HG02981 (cell line): Measurements from ENCODE around the gene RIMBP3B.
"Not testable (repeated sequence)": the region's sequence is repeated elsewhere in the genome, so short reads cannot be mapped to it uniquely, and the experiment has no call there.

Source experiments
- ATAC-seq: cut with Tn5 transposase; IDR thresholded peaks from one replicate; pipeline ENCODE4 v1.9.1; 2021; ENCODE audit warnings: mild to moderate bottlenecking, moderate library complexity; ENCODE audit not compliant: unreplicated experiment

The RIMBP3B gene

GRCh38 chr22:21383701-21384467, at the start of gene RIMBP3B:
TSS of gene RIMBP3B (plus strand) at chr22:21383751. CDS start at chr22:21383859, 108 bp downstream.
- peak; percentile 52 for ATAC-seq

DNA sequence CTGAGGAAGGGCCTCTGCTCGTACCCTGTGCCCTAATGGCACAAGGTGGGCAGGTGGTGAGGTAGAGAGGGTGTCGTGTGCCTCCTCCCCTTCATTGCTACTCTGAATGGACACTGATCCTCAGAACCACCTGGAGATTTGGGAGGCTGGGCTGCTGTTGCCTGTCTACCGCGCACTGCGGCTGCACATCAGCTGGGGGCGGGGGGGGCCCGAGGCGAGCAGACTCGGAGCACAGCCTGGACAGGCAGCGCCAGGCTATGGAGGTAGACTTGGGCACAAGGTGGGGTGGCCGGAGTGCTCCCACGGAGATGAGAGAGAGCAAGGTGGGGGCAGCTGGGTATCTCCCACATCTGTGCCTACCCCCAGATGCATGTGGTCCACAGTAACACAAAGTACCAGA, 26.0 kb upstream of the RIMBP3B start:
- ATAC-seq, result not testable (repeated sequence)

GRCh38 chr22:21360525-21360924, 23.0 kb upstream of the RIMBP3B start:
- not testable (repeated sequence) for ATAC-seq

GRCh38 chr22:21362473-21362872, 21.1 kb upstream of the RIMBP3B start:
- not testable (repeated sequence) for ATAC-seq

DNA sequence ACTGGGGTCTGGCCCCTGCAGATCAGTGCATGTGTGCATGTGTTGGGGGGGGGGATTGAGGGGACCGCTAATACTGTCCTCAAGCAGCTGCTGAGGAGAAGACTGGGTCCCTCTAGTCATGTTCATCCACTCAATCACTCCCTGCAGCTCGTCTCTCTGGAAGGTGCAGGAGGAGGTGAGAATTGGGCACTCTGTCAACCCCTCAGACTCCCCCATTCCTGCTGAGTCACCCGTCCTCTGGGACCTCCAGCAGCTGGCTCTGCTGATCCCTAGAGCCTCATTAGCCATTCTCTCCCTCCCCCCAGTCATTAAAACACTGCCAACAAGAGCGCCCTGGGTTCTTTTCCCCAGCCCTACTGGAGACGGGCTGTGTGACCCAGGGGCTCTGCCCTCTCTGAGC, 20.5 kb upstream of the RIMBP3B start:
- ATAC-seq, result not testable (repeated sequence)

DNA sequence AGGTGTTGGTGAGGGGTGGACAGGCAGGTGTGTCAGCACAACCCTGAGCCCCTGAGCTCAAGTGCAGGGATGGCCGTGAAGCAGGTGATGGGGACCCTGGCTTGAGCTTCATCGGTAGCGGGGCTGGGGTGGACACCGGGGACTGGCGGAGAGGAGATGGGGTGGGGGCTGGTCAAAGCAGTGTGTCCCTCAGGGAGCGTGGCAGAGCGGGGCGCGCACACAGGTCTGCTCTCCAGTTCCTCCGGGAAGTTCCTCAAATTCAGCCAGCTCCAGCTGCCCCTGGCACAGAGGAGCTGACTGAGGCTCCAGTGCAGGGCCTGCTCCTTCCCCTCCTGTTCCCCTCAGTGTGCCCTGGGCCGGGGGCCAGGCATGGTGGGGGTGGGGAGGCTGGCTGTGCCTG, 19.7 kb upstream of the RIMBP3B start:
- not testable (repeated sequence) for ATAC-seq

GRCh38 chr22:21364362-21364761, 19.2 kb upstream of the RIMBP3B start:
- not testable (repeated sequence) for ATAC-seq

DNA sequence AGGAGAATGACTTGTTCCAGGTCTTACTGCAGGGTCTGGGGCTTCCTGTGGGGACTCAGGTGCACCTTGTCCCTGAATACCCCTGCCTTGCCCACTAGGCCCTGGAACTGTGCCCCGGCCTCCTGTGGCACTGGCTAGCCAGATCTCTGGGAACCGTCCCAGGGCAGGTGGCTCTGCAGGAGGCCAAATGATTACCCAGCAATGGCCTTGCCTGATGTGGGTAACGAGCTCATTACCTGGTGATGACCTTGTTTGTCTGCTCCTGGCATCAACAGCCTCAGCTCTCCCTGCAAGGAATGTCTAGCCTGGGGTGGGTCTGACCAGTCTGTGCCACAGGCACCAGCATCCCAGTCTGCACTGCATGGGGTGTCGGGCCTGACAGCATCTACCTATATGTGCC, 18.2 kb upstream of the RIMBP3B start:
- not testable (repeated sequence) for ATAC-seq

DNA sequence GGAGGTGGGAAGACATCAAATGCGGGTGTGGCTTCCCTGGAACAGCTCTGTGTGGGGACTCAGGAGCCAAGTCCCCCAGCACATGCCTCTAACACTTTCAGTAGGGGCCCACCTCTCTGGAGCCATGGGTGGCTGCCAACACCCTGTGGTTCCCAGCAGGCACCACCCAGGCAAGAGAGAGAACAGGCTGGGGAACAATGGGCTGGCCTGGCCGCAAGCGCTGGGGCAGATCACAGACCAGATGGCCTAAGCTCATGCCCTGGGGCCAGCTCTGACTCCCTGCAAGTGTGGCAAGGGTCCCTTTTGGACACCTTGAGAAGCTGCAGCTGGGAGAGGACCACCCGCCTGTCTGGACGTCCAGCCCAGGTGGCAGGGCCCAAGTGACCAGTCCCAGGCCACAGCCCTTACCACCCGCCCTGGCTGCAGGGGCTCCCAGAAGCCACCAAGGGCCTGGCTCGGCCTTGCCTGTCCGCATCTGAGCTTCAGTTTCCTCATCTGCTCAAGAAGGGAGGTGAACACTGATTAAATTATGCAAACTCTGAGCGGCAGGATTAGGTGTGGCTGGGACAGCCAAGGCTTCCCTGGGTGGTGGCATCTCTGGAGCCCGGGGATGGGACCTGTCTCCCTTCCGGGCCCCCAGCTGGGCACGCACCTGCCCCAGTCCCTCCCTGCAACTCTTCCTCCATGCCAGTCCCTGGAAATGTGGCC, 14.8 kb upstream of the RIMBP3B start:
- not testable (repeated sequence) for ATAC-seq

- not testable (repeated sequence) for ATAC-seq
These were observed 7.7 kb upstream of the RIMBP3B start for GRCh38 chr22:21375880-21376279.

- ATAC-seq, result peak; percentile 26
These were observed 1.2 kb downstream of the RIMBP3B start for GRCh38 chr22:21384468-21385357.

- not testable (repeated sequence) for ATAC-seq
These were observed 5.9 kb downstream of the RIMBP3B start for GRCh38 chr22:21389480-21389879.

- not testable (repeated sequence) for ATAC-seq
These were observed 6.5 kb downstream of the RIMBP3B start for GRCh38 chr22:21390013-21390412.

DNA sequence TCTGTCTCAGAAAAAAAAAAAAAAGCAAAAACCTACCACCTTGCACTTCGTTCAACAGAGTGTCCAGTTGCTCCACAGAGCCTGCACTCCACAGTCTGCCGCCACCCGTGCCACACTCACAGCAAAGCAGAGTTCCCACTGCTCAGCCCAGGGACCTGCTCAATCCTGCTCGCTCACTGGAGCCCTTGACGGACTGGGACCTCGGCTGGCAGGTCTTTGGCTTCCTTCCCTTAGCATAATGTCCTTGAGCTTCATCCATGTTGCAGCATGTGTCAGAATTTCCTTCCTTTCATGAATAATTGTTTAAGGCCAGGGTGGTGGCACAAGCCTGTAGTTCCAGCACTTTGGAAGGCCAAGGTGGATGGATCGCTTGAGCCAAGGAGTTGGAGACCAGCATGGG, 11.1 kb downstream of the RIMBP3B start:
- not testable (repeated sequence) for ATAC-seq

DNA sequence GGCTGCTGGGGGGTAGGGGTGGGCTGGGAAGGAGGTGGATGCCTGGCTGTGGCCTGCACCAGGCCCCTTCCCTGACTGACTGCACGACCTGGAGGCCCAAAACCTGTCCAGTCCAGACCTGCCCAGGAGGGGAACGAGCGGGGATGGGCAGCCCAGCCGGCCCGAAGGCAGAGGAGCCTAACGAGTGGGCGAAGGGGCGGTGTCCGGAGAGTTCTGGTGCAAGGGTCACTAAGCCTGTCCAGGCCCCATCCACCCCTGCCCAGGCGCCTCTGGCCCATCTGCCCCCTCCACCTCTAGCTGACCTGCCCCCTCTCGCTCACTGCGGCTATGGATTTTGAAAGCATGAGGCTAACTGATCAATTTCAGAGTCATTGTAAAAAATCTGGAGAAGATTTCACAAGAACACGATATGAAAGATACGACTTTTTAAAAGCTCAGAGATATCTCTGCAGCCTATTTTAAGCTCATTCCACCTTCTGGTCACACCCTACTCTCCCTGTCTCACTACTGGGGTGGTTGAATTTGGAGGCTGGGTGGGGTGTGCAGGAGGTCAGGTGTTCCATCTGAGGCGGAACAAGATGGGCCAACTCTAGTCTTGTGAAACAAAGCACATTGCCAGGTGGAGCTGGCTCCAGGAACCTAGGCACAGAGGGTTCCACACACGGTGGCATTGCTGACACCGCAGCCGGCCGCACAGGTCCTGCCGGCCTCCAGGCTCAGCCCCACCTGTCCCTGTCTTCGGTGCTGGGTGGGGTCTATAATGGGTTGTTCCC, 17.8 kb downstream of the RIMBP3B start:
- not testable (repeated sequence) for ATAC-seq

DNA sequence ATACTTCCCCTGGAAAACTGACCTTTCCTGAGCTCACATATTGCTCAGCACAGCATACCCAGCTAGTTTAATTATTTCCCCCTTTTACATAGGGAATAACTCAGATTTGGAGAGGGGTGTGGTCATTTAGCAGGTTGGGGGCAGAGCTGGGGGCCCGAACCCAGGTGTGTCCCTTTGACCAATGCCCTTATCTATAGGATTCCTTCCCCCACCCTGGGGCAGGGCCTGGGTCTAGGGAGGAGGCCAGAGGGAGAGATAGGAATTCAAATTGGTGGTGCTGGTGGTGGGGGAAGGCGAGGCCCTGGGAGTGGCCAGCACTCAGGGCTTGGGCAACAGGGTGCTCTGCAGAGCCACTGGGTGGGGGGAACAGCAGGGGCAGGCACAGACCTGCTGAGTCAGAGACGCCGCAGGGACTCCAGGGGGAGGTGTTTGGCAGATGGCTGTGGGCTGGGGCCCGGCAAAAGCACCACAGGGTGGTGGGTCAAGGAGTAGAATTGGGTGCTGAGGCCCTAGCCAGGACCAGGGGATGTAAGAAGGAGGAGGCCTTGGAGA, 19.3 kb downstream of the RIMBP3B start:
- not testable (repeated sequence) for ATAC-seq

GRCh38 chr22:21407139-21407538, 23.6 kb downstream of the RIMBP3B start:
- not testable (repeated sequence) for ATAC-seq

DNA sequence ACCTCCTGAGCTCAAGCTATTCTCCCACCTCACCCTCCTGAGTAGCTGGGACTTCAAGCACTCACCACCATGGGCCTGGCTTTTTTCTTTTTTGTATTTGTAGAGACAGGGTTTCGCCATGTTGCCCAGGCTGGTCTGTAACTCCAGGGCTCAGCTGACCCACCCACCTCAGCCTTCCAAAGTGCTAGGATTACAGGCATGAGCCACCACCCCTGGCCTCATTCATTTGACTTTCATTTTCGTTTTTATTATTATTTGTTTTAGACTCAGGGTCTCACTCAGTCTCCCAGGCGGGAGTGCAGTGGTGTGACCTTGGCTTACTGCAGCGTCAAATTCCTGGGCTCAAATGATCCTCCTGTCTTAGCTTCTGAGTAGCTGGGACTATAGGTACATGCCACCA, 24.2 kb downstream of the RIMBP3B start:
- not testable (repeated sequence) for ATAC-seq

DNA sequence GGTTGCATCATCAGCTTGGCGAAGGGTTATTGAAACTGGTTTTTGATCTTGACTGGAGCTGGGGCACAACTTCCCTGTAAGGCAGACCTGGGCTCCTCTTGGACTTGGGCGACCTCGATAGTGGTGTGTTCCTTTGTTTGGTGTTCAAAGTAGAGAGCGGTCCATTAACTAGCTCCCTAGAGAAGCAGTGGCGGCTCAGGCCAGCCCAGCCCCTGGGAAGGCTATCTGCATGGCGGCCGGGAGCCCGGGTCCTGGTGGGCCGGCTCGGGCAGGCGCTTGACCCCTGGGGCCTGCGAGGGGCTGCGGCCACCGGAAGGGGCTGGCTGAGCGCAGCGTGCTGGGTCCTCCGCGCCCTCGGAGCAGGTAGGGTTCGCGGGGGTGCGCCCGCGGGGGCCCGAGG, 32.8 kb downstream of the RIMBP3B start:
- not testable (repeated sequence) for ATAC-seq

DNA sequence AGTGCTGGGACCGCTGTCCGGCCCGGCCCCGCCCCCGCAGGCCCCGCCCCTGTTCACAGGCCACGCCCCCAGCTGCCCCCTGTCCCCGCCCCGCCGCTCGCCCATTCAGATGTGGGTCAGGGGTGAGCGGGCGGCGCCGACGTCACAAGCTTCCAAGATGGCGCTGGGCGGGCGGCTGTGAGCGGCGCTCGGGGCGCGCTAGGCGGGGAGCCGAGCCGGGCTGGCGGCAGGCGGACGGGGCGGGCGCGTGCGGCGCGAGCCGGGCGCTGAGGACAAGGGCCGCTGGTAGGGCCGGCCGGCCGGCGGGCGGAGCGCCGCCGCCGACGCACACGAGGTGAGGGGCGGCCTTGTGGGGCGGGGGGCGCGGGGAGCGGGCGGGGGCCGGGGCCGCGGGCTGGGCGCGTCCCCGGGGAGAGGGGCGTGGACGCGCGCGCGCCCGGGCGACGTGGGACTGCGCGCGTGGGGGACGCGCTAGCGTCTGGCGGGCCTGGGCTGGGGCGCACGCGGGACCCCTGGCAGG, 33.7 kb downstream of the RIMBP3B start, which contains the start of gene HIC2:
Gene HIC2, plus strand, starts transcription at position 145 of the 520 bp plus-strand sequence. CDS start 25,461 bp downstream, outside the sequence.
- ATAC-seq, result peak; percentile 86
